Measurements from ENCODE around the gene TAOK1. TPM values are rescaled to one million over a fixed set of nuclear protein-coding genes. Genes with fewer than 3 reads are reported as not detected.

TAOK1 gene
- total and polyA plus RNA-seq, 2 of the 13 experiments (the other 11 are each of a cell fraction or from before 2014, with no cell fraction given): 14.1 to 23.0 TPM

- no peak for TF ChIP-seq ZNF597 (CRISPR knock-in tag; IDR thresholded peaks at IDR 0.05)
- no peak; the same call in 1 of the 2 replicates for TF ChIP-seq FOXK2 (IDR thresholded peaks at IDR 0.05)
- 0 out of 2 replicates have a peak, but pooled peaks have one; percentile 4 for TF ChIP-seq ZXDC (CRISPR knock-in tag; IDR thresholded peaks at IDR 0.05)
- TF ChIP-seq HIC2 (CRISPR knock-in tag; IDR thresholded peaks at IDR 0.05; ENCODE audit: low read depth): no peak
- TF ChIP-seq ZNF383 (CRISPR knock-in tag; IDR thresholded peaks at IDR 0.05; ENCODE audit: borderline replicate concordance): no peak
- TF ChIP-seq ETS1 (CRISPR knock-in tag; IDR thresholded peaks at IDR 0.05): no peak
- no peak for TF ChIP-seq ZNF7 (CRISPR knock-in tag; IDR thresholded peaks at IDR 0.05)
- TF ChIP-seq BCL6 (CRISPR knock-in tag; IDR thresholded peaks at IDR 0.05): no peak
- TF ChIP-seq ZFP62 (CRISPR knock-in tag; IDR thresholded peaks at IDR 0.05): no peak
- no peak for TF ChIP-seq ADNP (CRISPR knock-in tag; IDR thresholded peaks at IDR 0.05)
- no peak for TF ChIP-seq ESRRA (CRISPR knock-in tag; IDR thresholded peaks at IDR 0.05; ENCODE audit: low read depth)
- peak; percentile 63; the same call in 1 of the 2 replicates for TF ChIP-seq ZNF275 (CRISPR knock-in tag; IDR thresholded peaks at IDR 0.05; ENCODE audit: borderline replicate concordance)
- no peak for TF ChIP-seq ZNF17 (CRISPR knock-in tag; IDR thresholded peaks at IDR 0.05)
- TF ChIP-seq MXD3 (CRISPR knock-in tag; IDR thresholded peaks at IDR 0.05): peak; percentile 84
- TF ChIP-seq ZBTB2 (CRISPR knock-in tag; IDR thresholded peaks at IDR 0.05; ENCODE audit: low read depth): peak; percentile 60; the same call in 1 of the 2 replicates
- no peak for TF ChIP-seq MLX (CRISPR knock-in tag; IDR thresholded peaks at IDR 0.05)
- TF ChIP-seq ZNF274 (CRISPR knock-in tag; IDR thresholded peaks at IDR 0.05): 0 out of 2 replicates have a peak, but pooled peaks have one; percentile 65
- no peak for TF ChIP-seq ZFP36L2 (CRISPR knock-in tag; IDR thresholded peaks at IDR 0.05)
Measured at GRCh38 chr17:29389982-29390850, at the start of gene TAOK1 (continued).

All from HepG2 (cell line).